Right atrium auricular region (tissue), 2 donors: ENCODE measurements around the gene INPP5F. TPM values are rescaled to one million over a fixed set of nuclear protein-coding genes. Genes with fewer than 3 reads are reported as not detected.

Experiments used
- DNase-seq: peaks from one replicate; pipeline ENCODE4 v3.0.0-alpha.2; 2019; ENCODE audit warnings: low spot score
- H3K27ac ChIP-seq, 2 donors: fragments of 200-600 bp; sonication (generic); 1 replicate in 1 of 2; 2 replicates in 1 of 2; pipeline ENCODE4 v1.5.1; 2016 to 2019
- H3K27me3 ChIP-seq, 2 donors: fragments of 200-600 bp; sonication (generic); one replicate each; pipeline versions ENCODE4 v1.5.1 to v1.6.0; 2017 to 2019
- H3K36me3 ChIP-seq: fragments of 200-600 bp; sonication (generic); one replicate; pipeline ENCODE4 v1.5.1; 2016
- H3K4me1 ChIP-seq, 2 donors: fragments of 200-600 bp; sonication (generic); one replicate each; pipeline versions ENCODE4 v1.5.1 to v1.6.0; 2017 to 2019
- H3K4me3 ChIP-seq, 2 donors: fragments of 200-600 bp; sonication (generic); 1 replicate in 1 of 2; 2 replicates in 1 of 2; pipeline ENCODE4 v1.5.1; 2017 to 2019; ENCODE audit warnings: mild to moderate bottlenecking in 1 of 2, moderate library complexity in 1 of 2
- H3K9me3 ChIP-seq, 2 donors: fragments of 200-600 bp; sonication (generic); one replicate each; pipeline ENCODE4 v1.5.1; 2019
- CTCF ChIP-seq, 2 donors: fragments of 200-600 bp; sonication (generic); IDR thresholded peaks; one replicate each; pipeline ENCODE4 v1.5.1; 2019; ENCODE audit warnings: antibody characterized with exemption in 2 of 2
- total RNA-seq, 2 donors: library from RNA; depleted of rRNA; stranded (reverse); fragments of >200 nt; gene quantifications; one replicate each; pipeline ENCODE4 v1.1.0, GENCODE V29; 2016

Gene INPP5F
- total RNA-seq, 2 donors from 2014 or later, result 3.9 to 6.2 TPM

- TF ChIP-seq CTCF (IDR thresholded peaks at IDR 0.05), result no peak
- H3K4me3 ChIP-seq, result peak within 1 kb of the TSS; percentile 65 to 90
- no peaks in the 10 kb centered on the region for H3K27me3 ChIP-seq
- no peaks in the 10 kb centered on the region for H3K36me3 ChIP-seq
- H3K9me3 ChIP-seq, result no peaks in the 10 kb centered on the region
- no peak for DNase-seq
- H3K4me1 ChIP-seq, result peaks cover 0 to 36% of the 10 kb centered on the region in 2 donors
- H3K27ac ChIP-seq, result peak within 1 kb of the TSS; percentile 80 to 89
Observed at GRCh38 chr10:119872610-119872859, 146.7 kb downstream of the INPP5F start, which contains the start of gene MCMBP. Gene MCMBP, minus strand, starts transcription at chr10:119872843. Its CDS starts 259 bp downstream, at chr10:119872584.

- no peaks in the 10 kb centered on the region for H3K36me3 ChIP-seq
- no peaks in the 10 kb centered on the region for H3K27me3 ChIP-seq
- peaks cover 0 to 34% of the 10 kb centered on the region in 2 donors for H3K4me1 ChIP-seq
- no peaks in the 10 kb centered on the region for H3K9me3 ChIP-seq
- peak overlapping the region; percentile 65 to 90 for H3K4me3 ChIP-seq
- H3K27ac ChIP-seq, result peak overlapping the region; percentile 80 to 89
- DNase-seq, result peak; percentile 81
- peak in 1 of 2 donors; percentile 29 for TF ChIP-seq CTCF (IDR thresholded peaks at IDR 0.05)
Observed at GRCh38 chr10:119872860-119873681, 147.2 kb downstream of the INPP5F start.

- no peak for DNase-seq
- TF ChIP-seq CTCF (IDR thresholded peaks at IDR 0.05), result no peak
- H3K9me3 ChIP-seq, result no peaks in the 10 kb centered on the region
- H3K4me1 ChIP-seq, result peaks cover 0 to 3% of the 10 kb centered on the region in 2 donors
- no peak overlapping the region for H3K27ac ChIP-seq
- no peaks in the 10 kb centered on the region for H3K27me3 ChIP-seq
- no peaks in the 10 kb centered on the region for H3K36me3 ChIP-seq
- no peak overlapping the region for H3K4me3 ChIP-seq
Observed at GRCh38 chr10:119878524-119878923, 152.7 kb downstream of the INPP5F start.

Other genes starting within 250 kb of the INPP5F start
- 10 to 100 TPM in 1 of 2 donors, 1 to 10 TPM in 1; 7.8 to 10.8 TPM for gene RGS10, start 183.3 kb upstream of the INPP5F start, total RNA-seq
- 10 to 100 TPM; 32.5 to 39.2 TPM for gene TIAL1, start 129.1 kb upstream of the INPP5F start, total RNA-seq
- 100 to 1,000 TPM; 126 to 152 TPM for gene BAG3, start 74.7 kb upstream of the INPP5F start, total RNA-seq
- gene MCMBP, start 146.8 kb downstream of the INPP5F start, total RNA-seq, result 10 to 100 TPM; 22.9 to 28.5 TPM
- gene SEC23IP, start 166.7 kb downstream of the INPP5F start, total RNA-seq, result 10 to 100 TPM; 14.5 to 16.4 TPM